NCI-H2081 treated with DMSO at 0.1 percent for 48 hours (cell line): ENCODE data around the gene EDIL3.
"Not testable (repeated sequence)": the region's sequence is repeated elsewhere in the genome, so short reads cannot be mapped to it uniquely, and the experiment has no call there.

Experiments used
- DNase-seq: peaks from one replicate; lab custom pipeline; 2025; lab: John Stamatoyannopoulos, UW

Gene EDIL3

GRCh38 chr5:84168841-84169240, 215.8 kb downstream of the EDIL3 start:
- DNase-seq = no peak

GRCh38 chr5:84163671-84164070, 221.0 kb downstream of the EDIL3 start:
- no peak for DNase-seq

- no peak for DNase-seq
Observed at GRCh38 chr5:84162695-84163094, 222.0 kb downstream of the EDIL3 start.

- not testable (repeated sequence) for DNase-seq
Observed at GRCh38 chr5:84160650-84161049, 224.0 kb downstream of the EDIL3 start.

GRCh38 chr5:84149094-84149493, 235.6 kb downstream of the EDIL3 start:
- DNase-seq = no peak

- DNase-seq = no peak
Observed at GRCh38 chr5:84148651-84149050, 236.0 kb downstream of the EDIL3 start.

GRCh38 chr5:84137541-84137940, 247.1 kb downstream of the EDIL3 start:
- DNase-seq = no peak

- DNase-seq = no peak
Observed at GRCh38 chr5:84131372-84131771, 253.3 kb downstream of the EDIL3 start.

GRCh38 chr5:84130006-84130580, 254.6 kb downstream of the EDIL3 start:
- no peak for DNase-seq

- no peak for DNase-seq
Observed at GRCh38 chr5:84125216-84125615, 259.5 kb downstream of the EDIL3 start.

GRCh38 chr5:84119252-84119651, 265.4 kb downstream of the EDIL3 start:
- DNase-seq = no peak

- no peak for DNase-seq
Observed at GRCh38 chr5:84118551-84118950, 266.1 kb downstream of the EDIL3 start.

- DNase-seq = no peak
Observed at GRCh38 chr5:84115727-84116126, 269.0 kb downstream of the EDIL3 start.

GRCh38 chr5:84113246-84114105, 271.2 kb downstream of the EDIL3 start:
- peak; percentile 64 for DNase-seq

- no peak for DNase-seq
Observed at GRCh38 chr5:84092738-84093137, 291.9 kb downstream of the EDIL3 start.

GRCh38 chr5:84091127-84091799, 293.4 kb downstream of the EDIL3 start:
- no peak for DNase-seq

- DNase-seq = no peak
Observed at GRCh38 chr5:84088996-84089395, 295.7 kb downstream of the EDIL3 start.

GRCh38 chr5:84086511-84086910, 298.2 kb downstream of the EDIL3 start:
- DNase-seq = no peak

- DNase-seq = no peak
Observed at GRCh38 chr5:84085387-84086041, 299.2 kb downstream of the EDIL3 start.

GRCh38 chr5:84080908-84081307, 303.8 kb downstream of the EDIL3 start:
- peak; percentile 79 for DNase-seq

GRCh38 chr5:84072339-84072738, 312.3 kb downstream of the EDIL3 start:
- DNase-seq = no peak

GRCh38 chr5:84069608-84070179, 315.0 kb downstream of the EDIL3 start:
- DNase-seq = no peak
